DOHH2 (cell line): ENCODE data around the gene ERRFI1.

Source experiments
- CTCF ChIP-seq: fragments of 200-600 bp; sonication (generic); IDR thresholded peaks from one replicate; pipeline ENCODE4 v1.5.1; 2014; ENCODE audit warnings: antibody characterized with exemption, mild to moderate bottlenecking, low read depth, low read length; ENCODE audit not compliant: poor library complexity, severe bottlenecking
- EZH2phosphoT487 ChIP-seq: fragments of 200-600 bp; sonication (generic); IDR thresholded peaks from 2 replicates; pipeline ENCODE4 v1.6.1; 2017; ENCODE audit warnings: borderline replicate concordance, mild to moderate bottlenecking, antibody characterized with exemption, low read length, moderate library complexity, mixed read lengths

GRCh38 chr1:7983086-7983778, 42.9 kb downstream of the ERRFI1 start:
- no peak for TF ChIP-seq CTCF
- TF ChIP-seq EZH2phosphoT487, result no peak
